Upper lobe of left lung (tissue), 4 donors: ENCODE results near the gene USP4.

Source experiments
- CTCF ChIP-seq, 6 experiments: fragments of 450-650 bp in 4 of 6; fragments of 200-600 bp in 2 of 6; sonication (generic) in 2 of 6; IDR thresholded peaks; one replicate each; pipeline ENCODE4 v1.5.1; 2016 to 2019; ENCODE audit warnings: antibody characterized with exemption in 6 of 6
- POLR2AphosphoS5 ChIP-seq, 2 donors: sonication (generic); formaldehyde crosslinking; IDR thresholded peaks; one replicate each; pipeline ENCODE4 v1.5.1; 2017; ENCODE audit warnings: antibody characterized with exemption in 2 of 2

GRCh38 chr3:49273825-49274532 is 65.9 kb downstream of the USP4 start:
- TF ChIP-seq CTCF (IDR thresholded peaks at IDR 0.05) (no peak), POLR2AphosphoS5 (IDR thresholded peaks at IDR 0.05) (no peak)
